NT2/D1 (cell line): ENCODE results near the gene SERTAD1.

Experiments
- SUZ12 ChIP-seq: IDR thresholded peaks from 2 replicates; pipeline ENCODE4 v1.6.1; 2011; ENCODE audit not compliant: insufficient read length, insufficient read depth; ENCODE audit errors: extremely low read depth
- YY1 ChIP-seq: IDR thresholded peaks from 2 replicates; pipeline ENCODE4 v1.6.1; 2011; ENCODE audit not compliant: insufficient read length, insufficient read depth

DNA sequence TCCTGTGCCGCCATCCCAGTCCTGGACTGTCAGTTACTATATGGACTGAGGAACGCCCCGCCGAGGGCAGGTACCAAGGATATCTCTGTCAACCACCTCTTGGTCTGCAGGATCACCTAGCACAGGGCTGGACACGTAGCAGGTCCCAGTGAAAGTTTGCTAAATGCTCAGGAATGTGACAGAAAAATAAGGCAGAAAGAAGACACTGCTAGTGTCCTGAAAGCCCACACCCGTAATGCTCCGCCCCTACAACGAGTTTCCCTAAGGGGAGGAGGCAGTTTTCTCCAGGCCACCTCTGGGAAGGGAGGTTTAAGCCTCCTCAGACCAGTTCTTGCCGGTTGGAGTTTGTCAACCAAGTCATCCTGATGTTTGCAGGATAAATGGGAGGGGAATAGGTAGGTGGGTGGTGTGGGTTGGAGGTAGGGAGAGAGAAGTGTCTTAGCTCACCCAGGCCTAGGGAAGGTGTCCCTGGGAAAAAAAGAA is 20.0 kb upstream of the SERTAD1 start:
- TF ChIP-seq SUZ12 (no peak), YY1 (no peak)
